GM21390 (cell line): ENCODE results near the gene PSMC6.

Experiments
- ATAC-seq: cut with Tn5 transposase; IDR thresholded peaks from one replicate; pipeline ENCODE4 v1.9.1; 2021; ENCODE audit not compliant: unreplicated experiment

The PSMC6 gene

GRCh38 chr14:52706724-52707706 lies at the start of gene PSMC6:
Gene PSMC6 (plus strand): TSS chr14:52707200. CDS start chr14:52707220, 20 bp downstream.
- peak; percentile 98 for ATAC-seq

- ATAC-seq, result no peak
Measured at GRCh38 chr14:52660325-52660724, 46.7 kb upstream of the PSMC6 start.

- no peak for ATAC-seq
Measured at GRCh38 chr14:52660832-52661231, 46.2 kb upstream of the PSMC6 start.

- ATAC-seq, result no peak
Measured at GRCh38 chr14:52661314-52661713, 45.7 kb upstream of the PSMC6 start.

GRCh38 chr14:52663850-52664249 lies 43.1 kb upstream of the PSMC6 start:
- no peak for ATAC-seq

- ATAC-seq, result no peak
Measured at GRCh38 chr14:52678591-52678990, 28.4 kb upstream of the PSMC6 start.

- ATAC-seq, result no peak
Measured at GRCh38 chr14:52683985-52684520, 22.9 kb upstream of the PSMC6 start.

GRCh38 chr14:52686176-52686575 lies 20.8 kb upstream of the PSMC6 start:
- ATAC-seq, result no peak

GRCh38 chr14:52690983-52691760 lies 15.8 kb upstream of the PSMC6 start:
- no peak for ATAC-seq

GRCh38 chr14:52692248-52692962 lies 14.6 kb upstream of the PSMC6 start:
- ATAC-seq, result no peak

- no peak for ATAC-seq
Measured at GRCh38 chr14:52693036-52693435, 14.0 kb upstream of the PSMC6 start.

GRCh38 chr14:52693532-52693931 lies 13.5 kb upstream of the PSMC6 start:
- ATAC-seq, result no peak

GRCh38 chr14:52694761-52695480 lies 12.1 kb upstream of the PSMC6 start:
- peak; percentile 57 for ATAC-seq

- peak; percentile 69 for ATAC-seq
Measured at GRCh38 chr14:52695481-52696091, 11.4 kb upstream of the PSMC6 start, which contains the start of gene ERO1A. Gene ERO1A (minus strand): TSS chr14:52695558. CDS start chr14:52695481, 77 bp downstream.

- no peak for ATAC-seq
Measured at GRCh38 chr14:52700701-52701172, 6.3 kb upstream of the PSMC6 start.

- ATAC-seq, result no peak
Measured at GRCh38 chr14:52701223-52701622, 5.8 kb upstream of the PSMC6 start.

GRCh38 chr14:52703225-52703624 lies 3.8 kb upstream of the PSMC6 start:
- no peak for ATAC-seq

- no peak for ATAC-seq
Measured at GRCh38 chr14:52703664-52704063, 3.3 kb upstream of the PSMC6 start.

- ATAC-seq, result no peak
Measured at GRCh38 chr14:52706286-52706685, 714 bp upstream of the PSMC6 start.

GRCh38 chr14:52711666-52712065 lies 4.7 kb downstream of the PSMC6 start:
- ATAC-seq, result no peak
